PFSK-1 (cell line): ENCODE data around the gene SARS1.

Experiments
- POLR2AphosphoS5 ChIP-seq: IDR thresholded peaks from 2 replicates; pipeline ENCODE4 v1.6.1; 2012; ENCODE audit warnings: low read depth, mild to moderate bottlenecking, control low read depth, low read length, moderate library complexity
- SIN3A ChIP-seq: IDR thresholded peaks from 2 replicates; pipeline ENCODE4 v1.6.1; 2012; ENCODE audit warnings: mild to moderate bottlenecking, low read length, moderate library complexity, borderline replicate concordance; ENCODE audit not compliant: insufficient read depth
- TAF1 ChIP-seq: IDR thresholded peaks from 2 replicates; pipeline ENCODE4 v1.6.1; 2012; ENCODE audit warnings: low read length, control low read depth, borderline replicate concordance; ENCODE audit not compliant: insufficient read depth
- TF ChIP-seq, protein P1 (sequence below), 2 experiments: IDR thresholded peaks; 2 replicates each; pipeline versions ENCODE4 v1.6.1 to v1.8.0; 2011 to 2012; ENCODE audit warnings: low read depth in 2 of 2, low read length in 2 of 2, control low read depth in 1 of 2, inconsistent platforms in 1 of 2, mild to moderate bottlenecking in 1 of 2, moderate library complexity in 1 of 2; ENCODE audit not compliant: insufficient read depth in 1 of 2

DNA sequence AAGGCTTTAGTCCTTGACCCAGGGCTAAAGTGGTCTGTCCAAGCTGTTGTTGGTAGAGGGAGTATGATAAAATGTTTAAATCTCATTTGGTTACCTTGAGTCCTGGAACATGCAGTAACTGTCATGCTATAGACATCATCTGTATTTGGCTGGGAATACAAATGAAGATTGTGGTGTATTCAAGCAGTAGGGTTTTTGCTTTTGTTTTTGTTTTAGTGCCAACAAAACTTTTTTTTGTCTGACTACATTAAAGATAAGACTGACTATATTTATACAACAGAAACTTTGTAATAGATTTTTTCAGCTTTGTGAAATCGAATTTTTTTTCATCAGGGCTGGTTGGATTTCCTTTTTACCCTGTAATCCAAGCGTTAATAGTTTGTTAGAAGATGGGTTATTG lies 7.4 kb upstream of the SARS1 start:
- TF ChIP-seq, protein P1, sequence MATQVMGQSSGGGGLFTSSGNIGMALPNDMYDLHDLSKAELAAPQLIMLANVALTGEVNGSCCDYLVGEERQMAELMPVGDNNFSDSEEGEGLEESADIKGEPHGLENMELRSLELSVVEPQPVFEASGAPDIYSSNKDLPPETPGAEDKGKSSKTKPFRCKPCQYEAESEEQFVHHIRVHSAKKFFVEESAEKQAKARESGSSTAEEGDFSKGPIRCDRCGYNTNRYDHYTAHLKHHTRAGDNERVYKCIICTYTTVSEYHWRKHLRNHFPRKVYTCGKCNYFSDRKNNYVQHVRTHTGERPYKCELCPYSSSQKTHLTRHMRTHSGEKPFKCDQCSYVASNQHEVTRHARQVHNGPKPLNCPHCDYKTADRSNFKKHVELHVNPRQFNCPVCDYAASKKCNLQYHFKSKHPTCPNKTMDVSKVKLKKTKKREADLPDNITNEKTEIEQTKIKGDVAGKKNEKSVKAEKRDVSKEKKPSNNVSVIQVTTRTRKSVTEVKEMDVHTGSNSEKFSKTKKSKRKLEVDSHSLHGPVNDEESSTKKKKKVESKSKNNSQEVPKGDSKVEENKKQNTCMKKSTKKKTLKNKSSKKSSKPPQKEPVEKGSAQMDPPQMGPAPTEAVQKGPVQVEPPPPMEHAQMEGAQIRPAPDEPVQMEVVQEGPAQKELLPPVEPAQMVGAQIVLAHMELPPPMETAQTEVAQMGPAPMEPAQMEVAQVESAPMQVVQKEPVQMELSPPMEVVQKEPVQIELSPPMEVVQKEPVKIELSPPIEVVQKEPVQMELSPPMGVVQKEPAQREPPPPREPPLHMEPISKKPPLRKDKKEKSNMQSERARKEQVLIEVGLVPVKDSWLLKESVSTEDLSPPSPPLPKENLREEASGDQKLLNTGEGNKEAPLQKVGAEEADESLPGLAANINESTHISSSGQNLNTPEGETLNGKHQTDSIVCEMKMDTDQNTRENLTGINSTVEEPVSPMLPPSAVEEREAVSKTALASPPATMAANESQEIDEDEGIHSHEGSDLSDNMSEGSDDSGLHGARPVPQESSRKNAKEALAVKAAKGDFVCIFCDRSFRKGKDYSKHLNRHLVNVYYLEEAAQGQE (IDR thresholded peaks at IDR 0.05; ENCODE audit: insufficient read depth in 1 of 2, low read depth in 2 of 2, low read length in 2 of 2): no peak
- TF ChIP-seq POLR2AphosphoS5 (no peak), SIN3A (no peak), TAF1 (no peak)
